NCI-H128 (cell line): ENCODE measurements around the gene BAG2.

Experiments
- DNase-seq: peaks from one replicate; lab custom pipeline; 2025; ENCODE audit not compliant: unreplicated experiment; lab: John Stamatoyannopoulos, UW

The BAG2 gene

DNA sequence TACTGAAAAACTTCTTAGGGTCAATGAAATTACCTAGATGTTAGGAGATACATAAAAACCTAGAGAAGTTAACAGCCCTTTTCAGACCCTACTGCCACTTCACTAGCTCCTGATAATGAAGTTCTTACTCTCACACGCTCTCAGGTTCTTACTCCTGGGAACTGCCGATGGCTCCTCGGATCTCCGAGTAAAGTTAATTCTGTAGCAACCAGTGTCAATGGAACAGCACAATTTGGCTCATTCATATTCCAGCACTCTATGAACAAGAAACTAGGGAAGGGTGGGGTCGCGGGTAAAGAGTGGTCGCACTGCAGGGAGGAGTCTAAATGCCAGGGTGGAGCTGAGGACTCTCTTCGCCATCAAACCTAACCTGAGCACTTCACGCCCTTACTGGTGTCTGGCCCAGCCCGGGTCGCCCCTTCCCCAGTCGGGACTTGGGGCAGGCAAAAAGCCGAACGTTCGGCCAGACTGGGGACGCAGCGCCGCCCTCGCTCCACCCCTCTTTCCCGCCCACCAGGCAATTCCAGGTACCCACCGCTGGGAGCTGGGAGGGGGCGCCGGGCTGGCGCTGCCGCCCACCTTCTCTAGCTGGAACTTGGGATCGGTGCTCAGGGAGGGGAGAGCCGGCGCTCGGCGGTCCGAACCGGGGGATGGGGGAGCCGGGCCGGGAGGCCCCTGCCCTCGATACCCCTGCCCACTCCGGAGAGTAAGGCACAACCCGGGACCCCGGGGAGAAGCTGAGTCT, 49.2 kb downstream of the BAG2 start:
- DNase-seq, result peak; percentile 17

DNA sequence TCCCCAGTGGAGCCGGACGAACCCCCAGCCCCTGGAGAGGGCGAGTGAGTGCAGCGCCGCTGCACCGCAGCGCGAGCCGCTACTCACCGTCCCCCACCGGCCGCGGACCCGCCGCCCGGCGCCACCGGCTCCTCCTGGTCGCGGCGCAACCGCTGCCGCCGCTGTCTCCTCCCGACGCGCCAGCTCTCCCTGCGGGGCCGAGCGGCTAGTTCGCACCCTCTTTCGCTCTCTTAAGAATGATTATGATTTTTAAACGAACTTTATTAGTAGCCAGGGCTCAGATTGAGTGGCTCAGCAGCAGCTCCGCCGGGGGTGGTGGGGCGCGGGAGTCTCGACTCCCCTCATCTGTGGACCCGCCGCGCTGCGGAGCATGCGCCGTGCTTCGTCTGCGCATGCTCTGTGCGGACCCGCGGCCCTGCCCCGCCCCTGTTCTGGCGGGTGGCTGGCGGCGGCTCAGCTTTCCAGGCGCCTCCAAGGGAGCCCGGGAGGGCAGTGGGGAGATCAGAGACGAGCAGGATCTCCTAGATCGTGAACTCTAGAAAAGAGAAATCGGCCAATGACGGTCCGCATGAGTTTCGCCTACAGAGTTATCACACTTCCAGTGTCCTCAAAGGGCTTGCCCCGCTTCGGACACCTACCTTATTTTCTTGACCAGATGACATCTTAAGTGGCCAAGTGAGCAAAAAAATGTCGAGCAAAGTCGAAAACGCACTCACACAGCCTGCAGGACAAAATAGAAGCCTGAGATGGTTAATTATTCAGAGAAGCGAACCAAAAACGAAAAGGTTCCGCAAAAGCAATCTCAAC, 50.0 kb downstream of the BAG2 start, which contains the start of gene RAB23:
RAB23 (minus strand) TSS at position 372 of the 807 bp plus-strand sequence. CDS start 11,927 bp downstream, outside the sequence.
- DNase-seq, result peak; percentile 78

DNA sequence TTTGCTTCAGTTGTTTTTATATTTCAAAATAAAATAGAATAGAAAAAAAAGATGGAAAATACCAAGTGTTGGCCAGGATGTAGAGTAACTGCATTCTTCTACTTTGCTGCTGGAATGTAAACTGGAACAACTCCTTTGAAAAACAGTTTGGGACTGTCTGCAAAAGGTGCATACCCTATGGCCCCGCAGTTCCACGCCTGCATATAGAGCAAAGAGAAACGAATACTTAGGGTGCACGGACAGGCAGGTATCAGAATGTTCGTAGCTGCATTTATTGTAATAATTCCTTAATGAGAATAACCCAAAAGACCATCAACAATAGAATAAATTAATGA, 50.6 kb downstream of the BAG2 start:
- DNase-seq, result no peak

DNA sequence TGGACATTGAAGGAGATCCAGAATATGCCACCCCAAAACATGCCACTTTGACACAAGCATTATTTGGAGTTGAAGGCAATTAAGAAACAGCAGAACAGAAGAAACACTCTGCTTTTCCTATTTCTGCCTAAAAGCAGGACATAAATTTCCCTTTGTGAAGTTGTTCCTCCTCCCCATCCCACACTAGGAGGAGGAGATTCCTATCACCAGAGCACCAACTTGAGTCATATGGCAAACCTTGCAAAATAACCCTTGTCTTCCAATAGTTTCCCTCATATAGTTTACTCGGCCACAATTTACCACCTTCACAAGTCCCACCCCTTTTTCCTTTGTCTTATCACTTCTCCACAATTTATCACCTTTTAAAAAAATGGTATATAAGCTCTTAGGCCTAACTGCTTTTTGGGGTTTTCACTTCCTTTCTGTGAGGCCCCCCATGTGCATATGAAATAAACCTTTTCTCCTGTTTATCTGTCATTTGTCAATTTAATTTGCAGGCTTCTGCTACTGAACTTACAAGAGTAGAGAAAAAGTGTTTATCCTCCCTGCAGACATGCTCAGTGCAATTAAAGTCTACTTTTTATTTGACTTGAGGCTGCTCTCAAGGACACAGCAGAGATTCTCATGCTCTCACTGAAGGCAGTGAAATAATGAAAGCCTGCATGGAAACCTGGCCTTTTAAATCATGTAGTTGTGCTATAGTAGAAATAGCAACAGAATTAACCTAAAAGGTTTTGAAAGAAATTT, 52.8 kb downstream of the BAG2 start:
- no peak for DNase-seq

GRCh38 chr6:57226221-57226620, 54.1 kb downstream of the BAG2 start:
- no peak for DNase-seq
